ENCODE data around the gene CACNA1B.

Gene CACNA1B

GRCh38 chr9:138060365-138060764, 182.8 kb downstream of the CACNA1B start:
- no peak for DNase-seq

- DNase-seq: no peak
Observed at GRCh38 chr9:138060881-138061280, 183.3 kb downstream of the CACNA1B start.

- DNase-seq: no peak
Observed at GRCh38 chr9:138061631-138062030, 184.0 kb downstream of the CACNA1B start.

GRCh38 chr9:138062196-138062595, 184.6 kb downstream of the CACNA1B start:
- DNase-seq: no peak

- no peak for DNase-seq
Observed at GRCh38 chr9:138063033-138063432, 185.5 kb downstream of the CACNA1B start.

GRCh38 chr9:138063785-138064184, 186.2 kb downstream of the CACNA1B start:
- no peak for DNase-seq

GRCh38 chr9:138064547-138064946, 187.0 kb downstream of the CACNA1B start:
- no peak for DNase-seq

GRCh38 chr9:138065287-138065686, 187.7 kb downstream of the CACNA1B start:
- no peak for DNase-seq

- DNase-seq: peak; percentile 23
Observed at GRCh38 chr9:138066049-138066448, 188.5 kb downstream of the CACNA1B start.

GRCh38 chr9:138067613-138068367, 190.2 kb downstream of the CACNA1B start:
- DNase-seq: peak; percentile 40

GRCh38 chr9:138068601-138069035, 191.0 kb downstream of the CACNA1B start:
- DNase-seq: peak; percentile 37

GRCh38 chr9:138069731-138070456, 192.3 kb downstream of the CACNA1B start:
- DNase-seq: peak; percentile 23

- peak; percentile 15 for DNase-seq
Observed at GRCh38 chr9:138070815-138071214, 193.2 kb downstream of the CACNA1B start.

GRCh38 chr9:138071292-138071691, 193.7 kb downstream of the CACNA1B start:
- no peak for DNase-seq

GRCh38 chr9:138071731-138072130, 194.1 kb downstream of the CACNA1B start:
- DNase-seq: no peak

GRCh38 chr9:138072161-138072842, 194.7 kb downstream of the CACNA1B start:
- DNase-seq: peak; percentile 42

GRCh38 chr9:138072897-138073296, 195.3 kb downstream of the CACNA1B start:
- peak; percentile 35 for DNase-seq

- no peak for DNase-seq
Observed at GRCh38 chr9:138073408-138073807, 195.8 kb downstream of the CACNA1B start.

- DNase-seq: peak; percentile 22
Observed at GRCh38 chr9:138073808-138074207, 196.2 kb downstream of the CACNA1B start.

GRCh38 chr9:138074516-138074915, 196.9 kb downstream of the CACNA1B start:
- DNase-seq: peak; percentile 34

GRCh38 chr9:138075496-138075895, 197.9 kb downstream of the CACNA1B start:
- peak; percentile 22 for DNase-seq

GRCh38 chr9:138075961-138076649, 198.5 kb downstream of the CACNA1B start:
- peak; percentile 15 for DNase-seq

- DNase-seq: peak; percentile 25
Observed at GRCh38 chr9:138076650-138077009, 199.0 kb downstream of the CACNA1B start.

Data from activated CD8-positive, alpha-beta memory T cell treated with anti-CD3 and anti-CD28 coated beads, Interleukin-2, amount 50 U/mL, for 48 hours (primary cell).